Inflammatory macrophage (primary cell): Measurements from ENCODE around the gene VSTM4.

ENCODE experiments used
- DNase-seq, 2 donors: peaks; one replicate each; pipeline ENCODE4 v3.0.0-alpha.2; 2020 to 2022

The VSTM4 gene

DNA sequence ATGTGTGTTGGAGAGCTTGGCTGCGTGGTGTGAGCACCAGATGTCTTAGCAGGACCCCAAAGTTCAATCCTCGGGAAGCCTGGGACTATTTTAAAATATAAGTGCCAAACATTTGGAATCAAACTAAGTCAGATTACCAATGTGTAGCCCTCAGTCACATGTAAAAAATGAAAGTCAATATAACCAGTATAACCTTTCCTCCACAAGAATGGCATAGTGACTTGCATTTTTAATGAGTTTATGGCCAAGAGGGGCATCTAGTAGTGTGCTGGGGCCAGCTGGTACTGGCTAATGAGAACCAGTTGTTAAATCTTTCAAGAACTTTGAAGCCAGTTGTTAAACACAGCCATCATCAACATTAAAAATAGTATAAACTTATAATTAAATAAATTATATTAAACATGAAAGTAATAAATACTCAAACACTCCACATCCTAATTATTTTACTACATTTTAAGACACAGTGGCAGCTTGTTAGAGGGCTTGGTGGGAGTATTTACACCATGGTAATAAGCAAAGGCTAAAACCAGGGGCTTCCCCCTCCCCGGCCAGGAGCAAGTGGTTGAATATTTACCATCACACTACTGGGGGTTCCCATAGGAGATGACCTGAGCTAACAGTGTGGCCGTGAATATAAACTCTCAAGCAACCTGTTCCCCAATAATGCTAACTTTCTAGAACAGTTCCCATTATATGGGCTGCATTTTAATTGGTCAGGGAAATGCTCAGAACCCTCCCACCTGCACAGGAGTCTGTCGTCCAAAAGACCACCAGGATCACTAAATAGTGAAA, 26.4 kb upstream of the VSTM4 start:
- DNase-seq: no peak

DNA sequence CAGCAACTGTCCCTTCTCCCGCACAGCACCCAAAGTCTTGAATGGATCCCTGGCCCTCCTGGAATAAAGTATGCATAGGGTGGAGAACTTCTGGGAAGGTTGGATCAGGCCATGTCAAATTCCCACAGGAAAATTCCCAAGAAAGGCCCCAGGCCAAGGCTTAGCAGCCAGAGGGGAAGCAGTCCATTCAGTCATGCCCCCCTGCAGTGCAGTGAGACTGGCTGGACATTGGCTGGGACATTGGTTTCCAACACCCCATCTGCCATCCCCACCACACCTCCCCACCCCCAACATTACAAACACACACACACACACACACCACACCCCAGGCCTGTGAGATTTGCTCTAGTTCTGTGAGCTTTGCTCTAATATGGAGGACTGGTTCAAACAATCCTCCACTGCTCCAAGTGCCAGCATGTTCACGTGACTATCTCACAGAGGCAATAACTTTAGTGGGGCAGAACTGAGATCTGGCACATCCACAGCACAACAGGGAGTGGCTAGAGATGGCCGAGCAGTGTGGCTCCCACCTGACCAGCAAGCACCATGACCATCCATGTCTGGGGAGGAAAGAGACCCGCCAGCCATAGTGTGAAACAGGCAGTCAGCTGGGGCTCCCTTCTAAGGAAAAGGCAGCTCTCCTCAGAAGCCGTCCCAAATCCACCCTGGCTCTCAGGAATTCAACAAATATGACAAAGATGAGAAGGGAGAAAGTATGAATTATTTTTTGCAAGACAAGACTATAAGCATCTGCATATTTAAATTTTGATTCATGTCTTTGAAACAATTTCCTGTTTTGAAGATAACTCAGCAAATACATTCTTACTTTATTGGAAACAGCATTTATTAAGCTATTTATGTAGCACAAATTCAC, 25.2 kb upstream of the VSTM4 start:
- DNase-seq: no peak

DNA sequence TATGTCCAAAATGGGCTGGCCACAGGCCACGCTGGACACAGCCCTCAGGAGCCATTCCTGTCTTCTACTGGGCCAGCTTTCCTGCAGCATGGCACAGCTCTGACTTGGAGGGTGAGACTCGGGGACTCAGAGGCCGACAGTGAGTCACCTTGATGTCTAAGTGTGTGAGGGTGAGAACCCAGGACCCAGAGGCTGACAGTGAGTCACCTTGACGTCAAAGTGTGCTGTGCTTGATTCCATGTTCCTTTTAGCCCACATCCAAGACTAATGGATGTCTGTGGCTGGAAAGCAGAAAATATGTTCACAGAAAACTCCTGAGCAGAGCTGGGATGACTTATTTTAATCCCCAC, 24.5 kb upstream of the VSTM4 start:
- peak in 1 of 2 donors; percentile 60 for DNase-seq

DNA sequence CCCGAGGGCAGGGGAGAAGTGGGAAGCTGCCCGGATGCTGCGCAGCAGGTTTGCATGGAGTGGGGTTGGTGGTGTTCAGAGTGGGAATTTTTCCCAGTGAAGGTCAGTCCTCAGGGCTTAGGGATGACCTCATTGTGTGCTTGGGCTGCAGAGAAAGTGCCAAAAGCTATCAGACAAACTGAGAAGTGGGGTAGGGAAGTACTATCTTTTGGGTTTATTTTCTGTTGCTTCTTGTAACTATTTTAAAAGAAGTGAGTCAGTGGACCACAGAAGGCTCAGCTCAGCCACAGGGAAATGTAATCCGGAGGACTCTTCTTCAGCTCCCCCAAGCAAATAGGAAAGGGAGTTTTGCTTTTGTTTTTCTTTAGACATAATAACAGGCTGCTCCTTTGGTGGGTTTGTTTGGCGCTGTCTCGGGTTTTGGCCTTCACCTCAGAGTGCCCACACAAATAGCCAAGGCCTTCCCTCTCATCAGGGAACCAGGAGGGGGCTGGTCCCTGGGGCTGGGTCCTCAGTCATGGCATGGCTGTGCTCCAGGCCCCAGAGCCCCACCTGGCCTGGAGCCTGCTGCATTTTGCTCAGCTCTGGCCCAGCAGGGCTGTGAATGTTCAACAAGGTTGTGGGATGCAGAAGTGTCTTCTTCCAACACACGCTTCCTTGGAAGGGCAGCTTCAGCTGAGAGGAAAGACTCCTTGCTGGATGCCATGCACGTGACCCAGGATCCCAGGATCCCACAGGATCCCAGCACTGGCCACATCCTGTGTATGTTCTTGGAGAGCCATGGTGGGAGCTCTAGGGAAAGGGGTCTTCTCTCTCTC, 23.9 kb upstream of the VSTM4 start:
- peak; percentile 65 to 78 for DNase-seq

DNA sequence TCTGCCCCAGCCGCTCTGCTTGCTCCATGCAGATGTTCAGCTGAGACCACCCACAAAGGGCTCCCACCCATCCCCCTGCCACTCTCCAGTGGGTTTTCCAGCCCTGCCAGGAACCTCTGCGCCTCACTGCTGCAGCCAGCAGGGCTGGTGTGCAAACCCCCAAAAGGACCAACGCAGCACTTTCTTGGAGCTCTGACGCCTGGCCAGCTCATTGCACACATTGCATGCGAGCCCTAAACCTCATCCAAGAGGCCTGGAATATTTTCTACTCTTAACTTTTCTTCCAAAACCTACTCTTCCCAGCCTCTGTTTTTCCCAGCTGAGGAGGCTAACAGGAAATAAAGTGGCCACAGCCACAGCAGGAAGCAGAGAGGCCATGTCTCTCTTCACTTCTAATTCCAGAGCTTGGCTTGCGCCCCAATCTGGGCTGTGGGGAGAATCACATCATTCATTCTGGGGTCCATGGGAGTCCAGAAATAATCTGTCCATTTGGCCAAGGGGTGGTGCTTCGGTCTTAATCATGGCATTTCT, 23.1 kb upstream of the VSTM4 start:
- DNase-seq: no peak

DNA sequence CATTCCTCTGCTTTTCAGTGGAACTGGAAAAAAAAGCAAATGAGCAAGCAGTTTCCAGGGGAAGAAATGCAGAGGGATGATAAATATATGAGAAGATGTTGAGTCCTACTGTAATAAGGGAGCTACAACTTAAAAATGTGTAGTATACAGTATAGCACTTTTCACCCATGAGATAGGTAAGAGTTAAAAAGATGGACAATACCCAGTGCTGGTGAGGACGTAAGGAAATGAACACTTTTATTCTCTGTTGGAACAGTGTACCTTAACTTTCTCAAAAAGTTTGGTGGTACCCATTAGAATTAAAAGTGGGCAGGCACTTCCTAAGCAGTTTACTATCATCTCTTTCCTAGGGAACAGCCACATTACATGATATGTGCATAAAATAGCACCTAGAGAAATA, 21.2 kb upstream of the VSTM4 start:
- DNase-seq: no peak

DNA sequence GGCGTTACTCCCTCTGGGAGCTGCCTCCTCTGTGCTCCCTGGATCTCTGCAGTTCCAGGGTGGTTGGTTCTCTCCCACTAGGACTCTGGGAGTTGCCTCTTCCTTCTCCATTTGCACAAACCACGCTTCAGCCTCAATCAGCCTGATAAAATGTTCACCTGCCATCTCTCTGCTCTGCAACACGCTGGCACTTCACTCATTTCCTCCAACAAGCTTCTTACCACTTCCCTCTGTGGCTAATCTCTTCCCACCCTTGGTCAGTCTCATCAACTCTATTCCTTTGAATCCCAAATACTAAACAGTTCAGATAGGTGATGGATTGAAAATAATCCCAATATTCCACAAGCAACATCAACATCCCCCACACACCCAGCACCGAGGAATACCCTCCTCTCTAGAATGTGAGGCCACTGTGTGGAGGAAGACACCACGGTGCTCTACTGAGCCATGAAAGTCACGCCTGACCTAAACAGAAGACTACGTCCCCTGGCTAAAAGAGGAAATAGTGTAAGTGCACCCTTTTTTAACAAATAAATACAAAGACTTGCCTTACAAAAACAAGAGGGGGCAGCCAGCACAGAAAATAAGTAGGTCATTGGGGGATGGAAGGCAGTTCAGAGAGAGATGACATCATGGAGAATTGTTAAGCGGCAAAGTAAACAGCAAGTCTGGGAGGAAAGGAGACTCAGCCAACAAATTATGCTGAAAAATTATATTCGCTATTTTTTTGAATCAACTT, 20.4 kb upstream of the VSTM4 start:
- peak; percentile 20 to 27 for DNase-seq

DNA sequence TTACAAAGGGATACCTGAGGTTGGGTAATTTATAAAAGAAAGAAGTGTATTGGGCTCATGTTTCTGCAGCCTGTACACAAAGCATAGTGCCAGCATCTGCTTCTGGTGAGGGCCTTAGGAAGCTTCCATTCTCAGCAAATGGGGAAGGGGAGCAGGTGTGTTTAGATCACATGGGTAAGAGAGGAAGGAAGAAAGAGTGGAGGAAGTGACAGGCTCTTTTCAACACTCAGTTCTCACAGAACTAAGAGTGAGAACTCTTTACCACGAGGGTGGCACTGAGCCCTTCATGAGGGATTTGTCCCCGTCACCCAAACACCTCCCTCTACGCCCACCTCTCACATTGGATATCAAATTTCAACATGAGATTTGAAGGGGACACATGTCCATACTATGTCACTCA, 19.0 kb upstream of the VSTM4 start:
- no peak for DNase-seq

DNA sequence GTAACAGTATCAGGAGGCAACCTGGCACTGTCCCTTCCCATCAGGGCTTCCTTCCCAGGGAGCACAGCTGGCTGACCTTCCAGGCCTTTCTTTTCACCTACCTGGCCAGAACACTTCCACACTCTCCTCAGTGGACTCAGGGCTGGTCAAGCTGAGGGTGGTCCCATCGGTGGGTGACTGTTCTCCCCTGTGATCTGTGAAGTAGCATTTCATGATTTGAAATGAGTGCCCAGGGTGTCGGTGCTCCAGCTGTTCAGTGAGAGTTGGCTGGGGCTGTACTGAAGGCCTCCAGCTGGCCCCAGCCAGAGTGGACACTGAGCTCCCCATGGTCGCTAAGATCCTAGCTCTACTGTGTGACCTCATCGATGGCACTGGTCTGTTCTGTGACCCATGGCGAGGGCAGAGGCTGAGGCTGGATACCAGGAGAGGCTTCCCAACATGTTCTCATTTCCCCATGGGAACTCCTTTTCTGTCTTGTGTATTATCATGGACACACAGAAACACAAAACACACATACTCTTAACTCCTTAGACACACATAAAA, 18.5 kb upstream of the VSTM4 start, which contains the start of gene FAM170B:
FAM170B (minus strand) TSS at position 316 of the 543 bp plus-strand sequence; CDS start at position 213, 103 bp downstream.
- DNase-seq: no peak

DNA sequence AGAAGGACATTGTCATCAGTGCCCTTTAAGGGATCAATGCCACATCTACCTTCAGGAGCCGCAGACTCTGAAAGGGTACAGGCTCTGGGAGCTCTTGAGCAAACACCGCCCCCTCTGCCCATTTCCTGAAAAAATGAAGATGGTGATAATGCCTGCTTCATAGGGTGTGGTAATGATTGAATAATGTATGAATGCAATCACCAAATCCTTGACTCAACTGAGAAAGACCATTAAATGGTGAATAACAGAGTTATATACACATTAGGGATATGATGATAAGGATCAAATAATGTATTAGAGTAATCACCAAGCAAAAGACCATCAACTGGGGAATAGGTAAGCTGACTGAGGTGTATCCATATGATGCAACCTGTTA, 17.0 kb upstream of the VSTM4 start:
- no peak for DNase-seq

DNA sequence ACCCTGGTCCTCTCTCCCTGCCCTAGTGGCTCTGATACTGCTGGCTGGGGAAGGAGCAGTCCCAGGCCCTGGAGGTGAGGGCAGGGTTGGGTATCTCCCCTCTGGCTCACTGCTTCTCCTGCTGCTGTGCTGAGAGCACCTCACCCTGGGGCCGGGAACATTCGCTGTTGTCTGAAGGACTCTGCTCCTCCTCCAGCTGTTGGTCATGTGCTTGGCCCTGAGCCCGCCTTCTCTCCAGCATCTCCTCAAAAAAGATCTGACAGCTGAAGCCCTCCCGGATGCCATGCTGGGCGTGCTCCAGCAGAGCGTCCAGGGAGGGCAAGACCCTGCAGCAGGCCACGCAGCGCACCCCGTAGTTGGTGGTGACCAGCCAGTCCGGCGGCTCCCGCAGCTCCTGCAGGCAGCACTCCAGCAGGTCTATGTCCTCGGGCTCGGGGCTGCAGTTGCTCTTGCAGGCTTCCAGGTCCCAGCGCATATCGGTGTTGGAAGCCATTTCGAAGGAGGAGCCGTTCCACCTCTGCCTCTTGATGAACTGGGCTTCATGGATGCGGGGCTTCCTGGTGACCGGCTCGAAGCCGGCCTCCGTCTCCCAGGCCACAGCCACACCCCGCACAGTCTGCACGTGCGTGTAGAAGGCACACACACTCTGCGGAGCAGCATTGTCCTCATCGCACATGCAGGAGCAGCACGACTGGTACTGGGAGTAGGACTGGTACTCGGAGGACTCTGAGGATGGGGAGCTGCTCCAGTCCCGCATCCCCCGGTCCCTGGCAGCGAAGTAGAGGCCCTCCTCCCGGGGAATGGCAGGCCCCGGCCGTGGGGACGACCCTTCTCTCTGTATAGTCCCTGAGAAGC, 16.4 kb upstream of the VSTM4 start:
- no peak for DNase-seq

DNA sequence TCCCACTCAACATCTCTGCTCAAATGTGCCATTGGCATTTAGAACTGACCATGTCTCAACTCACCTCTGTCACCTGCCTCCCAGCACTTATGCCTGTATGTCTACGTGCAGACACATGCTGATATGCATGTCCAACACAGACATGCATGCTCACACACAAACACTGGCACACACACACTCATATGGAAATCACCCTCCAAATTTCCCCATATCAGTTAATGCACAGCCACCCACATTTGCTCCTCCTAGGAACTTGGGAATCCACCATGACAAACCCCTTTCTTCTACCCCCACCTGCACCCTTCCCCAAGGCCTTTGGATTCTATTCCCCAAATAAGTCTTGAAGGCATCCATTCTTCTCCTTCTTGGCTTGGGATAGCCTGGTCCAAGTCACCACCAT, 14.1 kb upstream of the VSTM4 start:
- DNase-seq: no peak

DNA sequence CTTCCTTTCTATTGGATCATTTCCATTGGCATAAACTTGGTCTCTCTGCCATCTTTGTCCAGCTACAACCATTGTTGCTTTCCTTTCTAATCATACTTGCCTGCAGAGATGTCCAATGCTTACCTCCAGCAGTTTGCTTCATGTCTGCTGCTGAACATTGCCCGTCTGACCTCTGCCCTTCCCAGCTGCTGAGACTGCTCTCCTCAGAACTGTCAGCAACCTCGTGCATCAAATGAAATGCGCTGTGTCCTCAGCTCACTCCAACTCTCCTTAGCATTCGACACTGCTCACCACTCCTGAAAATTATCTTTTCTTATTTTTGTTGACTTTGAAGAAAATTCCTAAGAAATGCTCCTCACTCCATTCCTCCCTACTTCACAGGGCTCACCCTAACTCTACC, 13.5 kb upstream of the VSTM4 start:
- no peak for DNase-seq

DNA sequence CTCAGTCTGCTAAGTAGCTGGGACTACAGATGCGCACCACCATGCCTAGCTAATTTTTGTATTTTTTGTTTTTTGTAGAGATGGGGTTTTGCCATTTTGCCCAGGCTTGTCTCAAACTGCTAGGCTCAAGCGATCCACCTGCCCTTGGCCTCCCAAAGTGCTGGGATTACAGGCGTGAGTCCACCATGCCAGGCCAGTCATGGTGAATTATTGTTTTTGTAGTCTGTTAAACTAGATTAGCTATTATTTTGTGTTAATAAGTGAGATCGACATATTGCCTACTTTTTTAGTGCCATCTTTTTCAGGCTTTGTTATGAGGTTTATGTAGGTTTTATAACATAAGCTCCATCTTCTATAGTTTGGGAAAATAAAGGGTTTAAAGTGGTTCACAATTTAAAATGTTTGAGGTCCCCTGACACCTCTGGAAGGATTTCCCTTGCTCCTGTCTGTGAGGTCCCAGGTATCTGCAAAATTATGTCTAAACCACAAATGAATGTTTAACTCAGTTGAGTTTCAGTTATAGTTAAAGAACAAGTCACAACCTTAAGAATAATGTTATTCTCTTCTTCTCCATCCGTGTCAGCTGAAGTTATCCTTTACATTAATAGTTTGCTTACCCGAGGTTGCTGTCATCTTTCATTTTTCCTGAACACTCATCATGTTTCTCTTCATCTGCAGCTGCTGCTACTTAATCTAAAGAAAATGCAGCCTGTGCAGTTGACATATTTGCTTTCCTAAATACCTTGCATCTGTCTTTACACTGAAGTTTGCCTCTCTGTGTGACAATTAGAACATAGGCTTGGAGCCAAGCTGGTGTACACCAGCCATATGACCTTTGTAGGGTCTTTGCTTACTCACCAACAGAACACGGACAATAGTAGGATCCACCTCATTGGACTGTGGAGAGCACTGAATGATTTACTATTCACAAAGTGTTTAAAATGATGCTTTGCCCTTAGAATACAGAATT, 8.9 kb upstream of the VSTM4 start:
- DNase-seq: no peak

DNA sequence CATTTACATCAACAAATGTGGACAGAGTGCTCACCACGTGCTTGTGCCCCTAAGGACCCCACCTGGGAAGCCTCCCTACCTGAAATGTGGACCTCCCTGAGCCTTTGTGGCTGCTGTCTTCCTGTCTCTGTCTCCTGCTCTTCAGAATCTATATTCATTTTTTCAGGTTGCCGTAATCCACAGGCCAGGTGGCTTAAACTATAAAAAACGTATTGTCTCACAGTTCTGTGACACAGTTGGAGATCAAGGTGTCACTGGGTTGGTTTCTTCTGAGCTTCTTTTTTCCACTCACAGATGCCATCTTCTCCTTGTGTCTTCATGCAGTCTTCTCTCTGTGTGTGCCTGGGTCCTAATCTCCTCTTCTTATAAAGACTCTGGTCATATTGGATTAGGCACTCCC, 5.6 kb upstream of the VSTM4 start:
- no peak for DNase-seq

DNA sequence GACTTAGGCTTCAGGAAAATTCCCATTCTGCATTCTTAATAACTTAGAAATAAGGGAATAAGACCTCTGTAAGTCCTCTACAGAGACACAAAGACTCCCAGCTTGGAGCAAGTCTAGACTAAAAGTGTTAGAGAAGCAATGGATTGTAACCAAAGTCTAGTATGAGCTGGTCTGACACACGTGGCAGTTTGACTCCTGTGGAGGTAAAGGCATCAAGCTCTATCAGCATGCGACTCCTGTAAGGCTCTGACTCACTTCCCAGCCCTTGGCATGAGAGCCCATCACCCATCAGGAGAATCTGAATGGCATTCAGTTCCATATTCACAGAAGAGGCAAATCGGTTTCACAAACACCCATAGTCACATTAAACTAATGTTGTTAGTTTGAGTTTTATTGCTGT, 4.4 kb upstream of the VSTM4 start:
- no peak for DNase-seq

DNA sequence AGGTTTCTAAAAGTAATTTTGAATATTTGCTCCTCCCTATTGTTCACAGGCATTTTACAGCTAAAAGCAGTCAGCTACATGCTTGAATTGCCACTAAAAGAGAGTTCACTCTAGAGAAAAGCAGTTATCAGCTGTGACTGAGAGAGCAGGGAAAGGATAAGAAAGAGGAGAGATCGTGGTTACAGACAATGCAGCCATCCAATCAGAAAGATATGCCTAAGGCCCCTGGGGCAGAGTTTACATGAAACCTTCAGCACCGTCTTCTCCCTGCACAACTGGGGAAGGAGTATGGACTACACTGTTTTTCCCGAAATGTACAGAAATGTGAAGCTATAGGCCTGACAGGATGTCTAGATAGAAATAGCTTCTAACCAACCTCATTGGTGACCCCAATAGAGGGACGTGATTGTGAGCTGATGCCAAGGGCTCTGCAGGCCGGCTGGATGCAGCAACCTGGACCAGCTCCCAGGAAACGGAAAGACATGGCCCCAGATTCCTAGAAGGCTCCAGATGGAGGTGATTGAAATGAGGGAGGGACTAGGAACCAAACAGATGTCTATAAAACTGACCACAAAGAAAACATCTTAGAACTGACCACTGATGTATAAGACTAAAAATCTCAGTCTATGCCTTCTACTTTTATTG, 3.2 kb upstream of the VSTM4 start:
- no peak for DNase-seq

DNA sequence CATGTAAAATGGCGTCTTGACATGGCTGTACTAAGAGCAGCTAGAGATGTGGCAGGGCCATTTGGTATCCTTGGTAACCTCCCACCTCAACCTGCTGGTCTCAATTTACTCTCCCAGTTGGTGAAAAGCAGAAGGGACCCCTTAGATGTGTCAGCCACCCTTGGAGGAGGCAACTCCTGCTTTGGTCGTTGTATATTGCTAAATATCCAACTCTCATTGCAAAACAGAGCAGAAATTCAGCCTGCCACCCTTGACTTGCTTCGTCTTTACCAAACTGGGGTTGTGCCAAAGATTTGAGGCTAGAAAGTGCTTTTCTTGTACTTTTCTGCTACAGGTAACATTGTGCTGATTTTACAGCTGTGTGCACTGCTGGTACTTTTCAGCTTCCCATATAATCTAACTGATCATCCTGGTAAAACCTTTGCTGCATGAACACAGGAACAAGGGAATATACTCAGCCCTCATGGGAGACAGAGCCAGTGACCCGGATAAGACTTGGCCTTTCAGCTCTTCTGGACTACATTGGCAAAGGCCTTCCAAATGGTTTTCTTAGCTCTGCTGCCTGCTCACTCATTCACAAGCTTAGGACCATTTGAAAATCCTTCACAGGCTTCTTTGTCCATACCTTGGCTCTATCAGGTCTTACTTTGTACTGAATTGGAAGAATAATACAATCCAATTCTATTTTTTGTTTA, 2.2 kb upstream of the VSTM4 start:
- DNase-seq: peak in 1 of 2 donors; percentile 16
